PC-9 (cell line): ENCODE measurements around the gene KIF17. TPM values are rescaled to one million over a fixed set of nuclear protein-coding genes. Genes with fewer than 3 reads are reported as not detected.

Source experiments
- BruUV-seq: library from RNA; stranded (reverse); fragments of 400-500 nt; replicated peaks from 2 replicates; lab custom pipeline; 2021; lab: Mats Ljungman, UMichigan
- CTCF ChIA-PET: fragments of 300-600 bp; sonication (Branson Sonifier 250); formaldehyde crosslinking; loops from one replicate; lab custom pipeline; 2022; ENCODE audit warnings: antibody characterized with exemption; lab: Charles Lee
- POLR2A ChIA-PET: fragments of 300-600 bp; sonication (Branson Sonifier 250); formaldehyde crosslinking; loops from one replicate; lab custom pipeline; 2022; ENCODE audit warnings: antibody characterized with exemption; ENCODE audit not compliant: unreplicated experiment; lab: Charles Lee
- DNase-seq, 2 experiments: peaks; one replicate each; pipeline versions ENCODE4 v3.0.0 to v3.0.0-alpha.2; 2015 to 2022; ENCODE audit warnings: mixed read lengths in 1 of 2
- H2AFZ ChIP-seq: fragments of 200-600 bp; sonication (generic); 2 replicates; pipeline ENCODE4 v1.8.1; 2017; ENCODE audit warnings: antibody characterized with exemption
- H3F3A ChIP-seq: fragments of 200-600 bp; sonication (generic); 2 replicates; pipeline ENCODE4 v1.8.1; 2017; ENCODE audit warnings: antibody characterized with exemption, mild to moderate bottlenecking, low read depth; ENCODE audit not compliant: insufficient read depth
- H3K27ac ChIP-seq: fragments of 200-600 bp; sonication (generic); 2 replicates; pipeline ENCODE4 v1.6.1; 2016; ENCODE audit warnings: mixed run types
- H3K27me3 ChIP-seq: fragments of 200-600 bp; sonication (generic); 2 replicates; pipeline ENCODE4 v1.6.1; 2016; ENCODE audit warnings: low read depth, mixed run types; ENCODE audit not compliant: insufficient read depth
- H3K36me3 ChIP-seq: fragments of 200-600 bp; sonication (generic); 2 replicates; pipeline ENCODE4 v1.6.1; 2016; ENCODE audit warnings: low read depth, mixed run types
- H3K4me1 ChIP-seq: fragments of 200-600 bp; sonication (generic); replicated peaks from 2 replicates; pipeline ENCODE4 v1.6.1; 2016; ENCODE audit warnings: mixed run types; ENCODE audit not compliant: insufficient read depth
- H3K4me2 ChIP-seq: fragments of 200-600 bp; sonication (generic); 2 replicates; pipeline ENCODE4 v1.6.1; 2017; ENCODE audit warnings: mixed run types
- H3K4me3 ChIP-seq: fragments of 200-600 bp; sonication (generic); 2 replicates; pipeline ENCODE4 v1.6.1; 2016; ENCODE audit warnings: mixed run types
- H3K79me2 ChIP-seq: fragments of 200-600 bp; sonication (generic); 2 replicates; pipeline ENCODE4 v1.6.1; 2017; ENCODE audit warnings: low read depth, mixed run types
- H3K9me2 ChIP-seq: fragments of 200-600 bp; sonication (generic); 2 replicates; pipeline ENCODE4 v1.8.1; 2017; ENCODE audit warnings: mild to moderate bottlenecking; ENCODE audit not compliant: insufficient read depth
- H3K9me3 ChIP-seq: fragments of 200-600 bp; sonication (generic); 2 replicates; pipeline ENCODE4 v1.8.1; 2016; ENCODE audit warnings: low read depth; ENCODE audit not compliant: insufficient read depth
- H4K20me1 ChIP-seq: fragments of 200-600 bp; sonication (generic); 2 replicates; pipeline ENCODE4 v1.8.1; 2017; ENCODE audit not compliant: insufficient read depth
- EZH2 ChIP-seq: fragments of 200-600 bp; sonication (generic); IDR thresholded peaks from 2 replicates; pipeline ENCODE4 v1.8.0; 2017; ENCODE audit warnings: antibody characterized with exemption, low read depth
- intact Hi-C: fragments of 100-400 bp; cut with micrococcal nuclease; formaldehyde crosslinking; loops from one replicate; pipeline ENCODE4 v1.10.0; 2022; ENCODE audit not compliant: unreplicated experiment
- total RNA-seq: library from RNA; stranded (reverse); gene quantifications from 2 replicates; pipeline ENCODE4 v1.2.3, GENCODE V29; 2021
- TF ChIP-seq, protein P1 (sequence below): fragments of 200-600 bp; sonication (generic); conservative IDR thresholded peaks from 2 replicates; pipeline ENCODE4 v1.6.1; 2017; ENCODE audit warnings: mixed run types, antibody characterized with exemption, mild to moderate bottlenecking, moderate library complexity

KIF17 gene
- total RNA-seq, 1 experiment from 2014 or later: 1.2 TPM

DNA sequence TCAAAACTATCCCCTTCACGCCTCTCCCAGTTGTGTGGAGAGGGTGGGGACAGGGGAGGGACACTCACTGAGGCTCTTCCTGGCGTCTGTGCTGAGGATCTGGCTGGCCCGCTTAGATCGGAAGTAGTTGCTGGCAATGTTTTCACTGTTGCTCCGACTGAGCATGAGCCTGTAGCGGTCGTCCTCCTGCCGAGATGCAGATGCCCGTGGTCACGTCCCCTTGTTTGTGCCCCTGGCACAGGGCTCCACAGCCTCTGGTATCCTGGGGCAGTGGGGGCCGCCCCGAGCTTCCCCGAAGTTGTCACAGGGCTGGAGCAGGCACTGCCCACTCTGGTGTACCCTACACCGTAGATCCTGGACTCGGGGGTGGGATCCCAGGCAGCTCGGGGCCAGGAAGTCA is 51.7 kb downstream of the KIF17 start:
- Histone ChIP-seq H3K4me3 (no peak overlapping the region), H3K4me2 (no peak overlapping the region), H3K36me3 (no peaks in the 10 kb centered on the region), H4K20me1 (no peaks in the 10 kb centered on the region), H3K27ac (no peak overlapping the region), H2AFZ (no peak overlapping the region), H3F3A (no peaks in the 10 kb centered on the region), H3K79me2 (peaks cover under 1% of the 10 kb centered on the region), H3K9me3 (no peaks in the 10 kb centered on the region), H3K9me2 (no peaks in the 10 kb centered on the region), H3K27me3 (no peaks in the 10 kb centered on the region), H3K4me1 (no peaks in the 10 kb centered on the region; the same call in 1 of the 2 replicates)
- BruUV-seq: no TSS peak
- intact Hi-C loops: no loop called here
- no peak for DNase-seq
- ChIA-PET POLR2A (no interaction called here), CTCF (no interaction called here)
- no peak for TF ChIP-seq EZH2
- TF ChIP-seq, protein P1, sequence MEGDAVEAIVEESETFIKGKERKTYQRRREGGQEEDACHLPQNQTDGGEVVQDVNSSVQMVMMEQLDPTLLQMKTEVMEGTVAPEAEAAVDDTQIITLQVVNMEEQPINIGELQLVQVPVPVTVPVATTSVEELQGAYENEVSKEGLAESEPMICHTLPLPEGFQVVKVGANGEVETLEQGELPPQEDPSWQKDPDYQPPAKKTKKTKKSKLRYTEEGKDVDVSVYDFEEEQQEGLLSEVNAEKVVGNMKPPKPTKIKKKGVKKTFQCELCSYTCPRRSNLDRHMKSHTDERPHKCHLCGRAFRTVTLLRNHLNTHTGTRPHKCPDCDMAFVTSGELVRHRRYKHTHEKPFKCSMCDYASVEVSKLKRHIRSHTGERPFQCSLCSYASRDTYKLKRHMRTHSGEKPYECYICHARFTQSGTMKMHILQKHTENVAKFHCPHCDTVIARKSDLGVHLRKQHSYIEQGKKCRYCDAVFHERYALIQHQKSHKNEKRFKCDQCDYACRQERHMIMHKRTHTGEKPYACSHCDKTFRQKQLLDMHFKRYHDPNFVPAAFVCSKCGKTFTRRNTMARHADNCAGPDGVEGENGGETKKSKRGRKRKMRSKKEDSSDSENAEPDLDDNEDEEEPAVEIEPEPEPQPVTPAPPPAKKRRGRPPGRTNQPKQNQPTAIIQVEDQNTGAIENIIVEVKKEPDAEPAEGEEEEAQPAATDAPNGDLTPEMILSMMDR: no peak

DNA sequence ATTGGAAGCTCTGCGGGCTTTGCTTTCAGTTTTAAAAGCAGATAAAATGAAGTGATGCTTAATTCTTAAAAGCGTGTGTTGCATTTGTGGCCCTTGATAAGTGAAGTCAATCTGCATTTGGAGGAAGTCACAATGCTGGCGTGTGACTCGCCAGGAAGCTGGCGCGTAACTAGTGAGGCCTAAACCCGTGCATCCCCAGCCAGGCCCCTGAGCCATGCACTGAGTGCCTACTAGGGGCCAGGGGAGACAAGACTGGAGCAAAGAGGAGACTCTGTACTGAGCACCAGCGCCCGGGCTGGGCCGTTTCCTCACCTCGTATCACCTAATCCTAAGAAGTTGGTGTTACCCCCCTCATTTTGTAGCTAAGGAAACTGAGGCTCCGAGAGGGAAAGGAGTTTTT is 52.1 kb downstream of the KIF17 start:
- Histone ChIP-seq H3K27me3 (no peaks in the 10 kb centered on the region), H3K79me2 (peaks cover 5% of the 10 kb centered on the region), H2AFZ (no peak overlapping the region), H3K4me1 (no peaks in the 10 kb centered on the region; the same call in 1 of the 2 replicates), H3K9me2 (no peaks in the 10 kb centered on the region), H3K9me3 (no peaks in the 10 kb centered on the region), H3K36me3 (no peaks in the 10 kb centered on the region), H3K4me2 (no peak overlapping the region), H3K27ac (no peak overlapping the region), H3K4me3 (no peak overlapping the region), H4K20me1 (no peaks in the 10 kb centered on the region), H3F3A (no peaks in the 10 kb centered on the region)
- no peak for TF ChIP-seq EZH2
- TF ChIP-seq, protein P1: no peak
- intact Hi-C loops: no loop called here
- CTCF ChIA-PET: no interaction called here
- no TSS peak for BruUV-seq
- DNase-seq: no peak
- POLR2A ChIA-PET: no interaction called here

DNA sequence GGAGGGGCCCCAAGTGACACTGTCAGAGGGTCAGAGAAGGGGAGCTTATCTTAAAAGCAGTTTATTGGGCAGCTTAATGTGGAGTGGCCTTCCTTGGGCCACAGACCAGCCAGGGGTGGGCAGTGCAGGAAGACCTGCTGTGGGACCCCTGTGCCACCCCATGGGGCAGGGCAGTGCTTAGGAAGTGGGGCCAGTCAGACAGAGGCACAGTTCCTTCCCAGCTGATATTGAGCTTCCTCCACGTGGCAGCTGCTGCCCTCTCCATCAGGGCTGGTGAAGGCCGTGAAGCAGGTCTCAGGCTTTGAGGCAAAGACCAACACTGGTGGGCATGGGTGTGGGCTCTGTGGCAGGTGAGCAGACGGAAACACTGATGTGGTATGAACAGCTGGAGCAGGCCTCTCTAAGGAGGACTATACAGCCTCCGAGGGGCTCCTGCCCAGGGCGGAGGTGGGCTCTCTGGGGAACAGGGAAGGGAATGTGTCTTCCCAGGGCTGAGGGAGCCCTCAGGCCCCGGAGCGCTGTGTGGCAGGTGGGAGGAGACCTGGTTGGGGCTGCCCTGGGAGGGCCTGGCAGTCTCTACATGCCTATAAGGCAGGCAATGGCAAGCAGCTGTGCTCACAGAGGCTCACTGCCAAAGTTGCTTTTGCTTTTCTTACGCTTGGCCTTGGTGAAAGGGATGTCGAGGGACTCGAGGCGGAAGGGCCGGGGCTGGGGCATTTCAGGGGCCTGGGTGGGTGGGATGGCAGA is 53.7 kb downstream of the KIF17 start:
- no peak for DNase-seq
- POLR2A ChIA-PET: interaction anchor here (0.5 kb wide), 1 partner anchor 190 kb away, joined by 6 read pairs; no protein-coding TSS in a partner anchor
- Histone ChIP-seq H3K27me3 (no peaks in the 10 kb centered on the region), H4K20me1 (no peaks in the 10 kb centered on the region), H3K4me2 (no peak overlapping the region), H3K9me3 (no peaks in the 10 kb centered on the region), H3K36me3 (no peaks in the 10 kb centered on the region), H3K9me2 (no peaks in the 10 kb centered on the region), H2AFZ (no peak overlapping the region), H3K4me3 (no peak overlapping the region), H3K79me2 (peaks cover 21% of the 10 kb centered on the region), H3K4me1 (peaks cover 11% of the 10 kb centered on the region), H3F3A (no peaks in the 10 kb centered on the region; the same call in 1 of the 2 replicates), H3K27ac (no peak overlapping the region)
- TF ChIP-seq, protein P1: no peak
- no peak for TF ChIP-seq EZH2
- intact Hi-C loops: no loop called here
- CTCF ChIA-PET: interaction anchor here (0.5 to 0.7 kb wide), 3 partner anchors 126 to 531 kb away, joined by 3 to 15 read pairs (median 3); no protein-coding TSS in a partner anchor
- BruUV-seq: no TSS peak
